ENCODE results near the gene WWOX. TPM values are rescaled to one million over a fixed set of nuclear protein-coding genes. Genes with fewer than 3 reads are reported as not detected.

The WWOX gene
- total and polyA plus RNA-seq, 7 donors, result 7.1 to 46.8 (median 16.1) TPM

DNA sequence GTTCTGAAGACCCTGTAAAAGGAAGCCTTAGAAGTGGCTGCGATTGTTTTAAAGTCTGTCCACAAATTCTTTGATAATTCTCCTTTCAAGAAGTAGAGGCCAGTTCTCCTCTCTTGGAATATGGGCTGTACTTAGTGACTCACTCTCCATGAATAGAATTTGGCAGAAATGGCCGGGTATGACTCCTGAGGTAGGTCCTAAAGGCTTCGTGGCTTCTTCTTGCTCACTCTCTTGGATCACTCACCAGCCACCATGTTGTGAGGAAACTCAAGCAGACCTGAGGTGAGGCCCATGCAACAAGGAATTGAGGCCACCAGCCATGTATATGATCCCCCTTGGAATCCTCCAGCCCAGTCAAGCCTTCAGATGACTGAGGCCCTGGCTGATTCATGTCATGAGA lies 75.8 kb downstream of the WWOX start:
- no peak for TF ChIP-seq POLR2AphosphoS5 (IDR thresholded peaks at IDR 0.05)
- TF ChIP-seq, protein P1, sequence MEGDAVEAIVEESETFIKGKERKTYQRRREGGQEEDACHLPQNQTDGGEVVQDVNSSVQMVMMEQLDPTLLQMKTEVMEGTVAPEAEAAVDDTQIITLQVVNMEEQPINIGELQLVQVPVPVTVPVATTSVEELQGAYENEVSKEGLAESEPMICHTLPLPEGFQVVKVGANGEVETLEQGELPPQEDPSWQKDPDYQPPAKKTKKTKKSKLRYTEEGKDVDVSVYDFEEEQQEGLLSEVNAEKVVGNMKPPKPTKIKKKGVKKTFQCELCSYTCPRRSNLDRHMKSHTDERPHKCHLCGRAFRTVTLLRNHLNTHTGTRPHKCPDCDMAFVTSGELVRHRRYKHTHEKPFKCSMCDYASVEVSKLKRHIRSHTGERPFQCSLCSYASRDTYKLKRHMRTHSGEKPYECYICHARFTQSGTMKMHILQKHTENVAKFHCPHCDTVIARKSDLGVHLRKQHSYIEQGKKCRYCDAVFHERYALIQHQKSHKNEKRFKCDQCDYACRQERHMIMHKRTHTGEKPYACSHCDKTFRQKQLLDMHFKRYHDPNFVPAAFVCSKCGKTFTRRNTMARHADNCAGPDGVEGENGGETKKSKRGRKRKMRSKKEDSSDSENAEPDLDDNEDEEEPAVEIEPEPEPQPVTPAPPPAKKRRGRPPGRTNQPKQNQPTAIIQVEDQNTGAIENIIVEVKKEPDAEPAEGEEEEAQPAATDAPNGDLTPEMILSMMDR (IDR thresholded peaks at IDR 0.05), result no peak
- TF ChIP-seq POLR2A (IDR thresholded peaks at IDR 0.05), result no peak
- TF ChIP-seq EP300 (IDR thresholded peaks at IDR 0.05), result no peak
- peaks cover 0 to 5% (median 0%) of the 10 kb centered on the region in 4 donors for H3K9me3 ChIP-seq
- no peaks in the 10 kb centered on the region for H3K36me3 ChIP-seq
- peaks cover 0 to 8% (median 3%) of the 10 kb centered on the region in 4 donors for H3K4me1 ChIP-seq
- intact Hi-C loops (cut with DNase I), result no loop called here
- 92 to 95% methylated on average over 3 of the region's 3 CpGs for WGBS, 2 donors
- no peak overlapping the region for H3K27ac ChIP-seq
- DNase-seq, result no peak
- H3K27me3 ChIP-seq, result no peaks in the 10 kb centered on the region
- H3K4me3 ChIP-seq, result no peak overlapping the region

DNA sequence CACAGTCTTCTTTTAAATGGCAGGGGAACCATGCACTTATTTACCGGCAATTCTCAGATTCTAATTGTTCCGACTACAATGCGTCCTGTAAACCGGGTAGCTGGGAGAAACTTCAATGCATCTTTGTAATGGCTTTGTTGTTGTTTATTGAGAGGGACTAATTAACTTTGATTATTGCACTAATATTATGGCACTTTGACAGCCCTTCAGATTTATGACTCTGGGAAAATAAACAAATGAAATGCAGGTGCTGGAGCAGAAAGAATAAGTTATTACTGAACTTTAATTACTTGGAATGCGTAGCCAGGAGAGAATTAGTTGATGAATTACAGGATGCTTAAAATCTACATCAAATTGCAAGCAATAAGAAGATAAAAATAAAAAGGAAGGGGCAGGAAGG lies 77.0 kb downstream of the WWOX start:
- H3K9me3 ChIP-seq, result peaks cover 0 to 5% (median 0%) of the 10 kb centered on the region in 4 donors
- intact Hi-C loops (cut with DNase I), result no loop called here

DNA sequence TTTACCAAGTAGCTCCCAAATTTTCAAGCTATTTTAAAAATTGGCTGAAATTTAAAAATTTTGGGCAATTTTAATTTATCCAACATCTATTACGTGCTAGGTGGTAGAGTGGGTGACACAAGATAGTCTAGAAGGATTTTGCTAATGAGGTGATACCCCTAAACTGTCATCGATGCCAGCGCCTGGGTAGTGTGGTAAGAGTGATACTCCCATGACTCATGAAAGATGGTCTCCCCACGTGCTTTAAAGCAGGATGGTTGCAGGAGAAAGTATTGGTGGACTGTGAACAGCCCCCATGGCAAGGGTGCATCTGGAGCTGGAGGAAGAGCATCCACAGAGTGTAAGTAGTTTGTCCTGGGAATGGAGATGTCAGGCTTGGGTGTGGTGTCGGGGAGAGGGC lies 77.8 kb downstream of the WWOX start:
- WGBS, 2 donors, result 90 to 92% methylated on average over 5 of the region's 5 CpGs
- Histone ChIP-seq H3K4me3 (no peak overlapping the region), H3K27me3 (no peaks in the 10 kb centered on the region), H3K36me3 (no peaks in the 10 kb centered on the region), H3K4me1 (no peaks in the 10 kb centered on the region), H3K27ac (no peak overlapping the region), H3K9me3 (peaks cover 0 to 5% (median 0%) of the 10 kb centered on the region in 4 donors)
- DNase-seq, result no peak
- intact Hi-C loops (cut with DNase I), result no loop called here
- TF ChIP-seq POLR2AphosphoS5 (IDR thresholded peaks at IDR 0.05) (no peak), EP300 (IDR thresholded peaks at IDR 0.05) (no peak), POLR2A (IDR thresholded peaks at IDR 0.05) (no peak)
- TF ChIP-seq, protein P1 (IDR thresholded peaks at IDR 0.05), result no peak

More for the DNA sequence above, 77.0 kb downstream of the WWOX start:
- no peak overlapping the region for H3K27ac ChIP-seq
- no peaks in the 10 kb centered on the region for H3K36me3 ChIP-seq
- H3K27me3 ChIP-seq, result no peaks in the 10 kb centered on the region
- H3K4me1 ChIP-seq, result no peaks in the 10 kb centered on the region
- no peak overlapping the region for H3K4me3 ChIP-seq
- no peak for DNase-seq
- TF ChIP-seq EP300 (IDR thresholded peaks at IDR 0.05) (no peak), POLR2AphosphoS5 (IDR thresholded peaks at IDR 0.05) (no peak), POLR2A (IDR thresholded peaks at IDR 0.05) (no peak)
- TF ChIP-seq, protein P1 (IDR thresholded peaks at IDR 0.05), result no peak
- 22 to 67% methylated on average over 5 of the region's 5 CpGs for WGBS, 2 donors

- Histone ChIP-seq H3K36me3 (no peaks in the 10 kb centered on the region), H3K27me3 (no peaks in the 10 kb centered on the region), H3K27ac (no peak overlapping the region), H3K4me1 (no peaks in the 10 kb centered on the region), H3K9me3 (peaks cover 0 to 5% (median 0%) of the 10 kb centered on the region in 4 donors), H3K4me3 (no peak overlapping the region)
- 28 to 59% methylated on average over 3 of the region's 3 CpGs for WGBS, 2 donors
- intact Hi-C loops (cut with DNase I), result no loop called here
- no peak for DNase-seq
- no peak for TF ChIP-seq EP300 (IDR thresholded peaks at IDR 0.05)
- TF ChIP-seq POLR2AphosphoS5 (IDR thresholded peaks at IDR 0.05), result no peak
- TF ChIP-seq, protein P1 (IDR thresholded peaks at IDR 0.05), result no peak
- no peak for TF ChIP-seq POLR2A (IDR thresholded peaks at IDR 0.05)
These were observed 78.5 kb downstream of the WWOX start for GRCh38 chr16:78177987-78178386.

- no peak overlapping the region for H3K4me3 ChIP-seq
- DNase-seq, result no peak
- H3K27me3 ChIP-seq, result no peaks in the 10 kb centered on the region
- no peak for TF ChIP-seq EP300 (IDR thresholded peaks at IDR 0.05)
- TF ChIP-seq, protein P1 (IDR thresholded peaks at IDR 0.05), result no peak
- TF ChIP-seq POLR2AphosphoS5 (IDR thresholded peaks at IDR 0.05), result no peak
- no peak for TF ChIP-seq POLR2A (IDR thresholded peaks at IDR 0.05)
- no peak overlapping the region for H3K27ac ChIP-seq
- no peaks in the 10 kb centered on the region for H3K36me3 ChIP-seq
- H3K4me1 ChIP-seq, result peaks cover 0 to 14% (median 11%) of the 10 kb centered on the region in 4 donors
- intact Hi-C loops (cut with DNase I), result no loop called here
- WGBS, 2 donors, result 65 to 80% methylated on average over 4 of the region's 4 CpGs
- peaks cover 0 to 5% (median 0%) of the 10 kb centered on the region in 4 donors for H3K9me3 ChIP-seq
These were observed 80.2 kb downstream of the WWOX start for GRCh38 chr16:78179666-78180065.
